ENCODE data around the gene EXD3. TPM values are rescaled to one million over a fixed set of nuclear protein-coding genes. Genes with fewer than 3 reads are reported as not detected.

Gene EXD3
- total and polyA plus RNA-seq, 2 experiments from 2014 or later = 32.3 to 72.1 TPM

DNA sequence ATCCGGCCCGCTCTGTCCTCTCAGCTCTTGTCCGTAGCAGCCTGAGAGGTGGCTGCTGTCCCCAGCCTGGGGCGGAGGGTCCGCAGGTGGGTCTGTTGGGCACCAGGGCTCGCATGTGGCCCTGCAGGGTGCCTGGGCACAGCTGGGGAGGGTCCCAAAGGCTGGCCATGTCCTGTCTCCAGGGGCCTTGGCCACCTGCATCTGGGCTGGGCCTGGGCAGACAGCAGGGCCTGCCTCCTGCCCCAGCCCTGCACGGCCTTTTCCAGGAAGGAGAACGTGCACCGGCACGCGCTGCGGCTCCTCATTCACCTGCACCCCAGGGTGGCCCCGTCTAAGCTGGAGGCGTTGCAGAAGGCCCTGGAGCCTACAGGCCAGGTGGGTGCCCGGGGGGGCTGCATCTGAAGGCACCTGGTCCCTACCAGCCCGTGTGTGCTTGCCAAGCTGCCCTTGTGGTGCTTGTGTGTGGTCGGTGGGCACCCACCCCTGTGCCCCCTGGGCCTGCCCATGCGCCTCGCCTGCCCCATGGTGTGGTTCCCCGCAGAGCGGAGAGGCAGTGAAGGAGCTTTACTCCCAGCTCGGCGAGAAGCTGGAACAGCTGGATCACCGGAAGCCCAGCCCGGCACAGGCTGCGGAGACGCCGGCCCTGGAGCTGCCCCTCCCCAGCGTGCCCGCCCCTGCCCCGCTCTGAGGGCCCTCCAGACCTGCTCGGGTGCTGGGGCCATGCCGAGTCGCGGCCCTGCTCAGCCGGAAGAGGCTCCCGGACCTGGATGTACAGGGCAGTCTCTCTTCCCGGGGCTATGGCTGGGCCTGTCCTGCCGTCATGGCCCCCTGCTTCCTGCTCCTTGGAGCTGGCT lies 150.5 kb downstream of the EXD3 start:
- no peak overlapping the region for H3K27ac ChIP-seq
- no peaks in the 10 kb centered on the region for H3K27me3 ChIP-seq
- H3K36me3 ChIP-seq = peaks cover 9% of the 10 kb centered on the region
- H3K4me3 ChIP-seq = no peak overlapping the region
- H3K9me3 ChIP-seq (ENCODE audit: low read depth) = no peaks in the 10 kb centered on the region
- DNase-seq (ENCODE audit: low read depth in 1 of 2, low spot score in 1 of 2) = no peak
- TF ChIP-seq, protein P1, sequence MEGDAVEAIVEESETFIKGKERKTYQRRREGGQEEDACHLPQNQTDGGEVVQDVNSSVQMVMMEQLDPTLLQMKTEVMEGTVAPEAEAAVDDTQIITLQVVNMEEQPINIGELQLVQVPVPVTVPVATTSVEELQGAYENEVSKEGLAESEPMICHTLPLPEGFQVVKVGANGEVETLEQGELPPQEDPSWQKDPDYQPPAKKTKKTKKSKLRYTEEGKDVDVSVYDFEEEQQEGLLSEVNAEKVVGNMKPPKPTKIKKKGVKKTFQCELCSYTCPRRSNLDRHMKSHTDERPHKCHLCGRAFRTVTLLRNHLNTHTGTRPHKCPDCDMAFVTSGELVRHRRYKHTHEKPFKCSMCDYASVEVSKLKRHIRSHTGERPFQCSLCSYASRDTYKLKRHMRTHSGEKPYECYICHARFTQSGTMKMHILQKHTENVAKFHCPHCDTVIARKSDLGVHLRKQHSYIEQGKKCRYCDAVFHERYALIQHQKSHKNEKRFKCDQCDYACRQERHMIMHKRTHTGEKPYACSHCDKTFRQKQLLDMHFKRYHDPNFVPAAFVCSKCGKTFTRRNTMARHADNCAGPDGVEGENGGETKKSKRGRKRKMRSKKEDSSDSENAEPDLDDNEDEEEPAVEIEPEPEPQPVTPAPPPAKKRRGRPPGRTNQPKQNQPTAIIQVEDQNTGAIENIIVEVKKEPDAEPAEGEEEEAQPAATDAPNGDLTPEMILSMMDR (IDR thresholded peaks at IDR 0.05; ENCODE audit: low read depth, low read length) = no peak
- H3K4me1 ChIP-seq (ENCODE audit: low read depth) = peaks cover 19% of the 10 kb centered on the region

DNA sequence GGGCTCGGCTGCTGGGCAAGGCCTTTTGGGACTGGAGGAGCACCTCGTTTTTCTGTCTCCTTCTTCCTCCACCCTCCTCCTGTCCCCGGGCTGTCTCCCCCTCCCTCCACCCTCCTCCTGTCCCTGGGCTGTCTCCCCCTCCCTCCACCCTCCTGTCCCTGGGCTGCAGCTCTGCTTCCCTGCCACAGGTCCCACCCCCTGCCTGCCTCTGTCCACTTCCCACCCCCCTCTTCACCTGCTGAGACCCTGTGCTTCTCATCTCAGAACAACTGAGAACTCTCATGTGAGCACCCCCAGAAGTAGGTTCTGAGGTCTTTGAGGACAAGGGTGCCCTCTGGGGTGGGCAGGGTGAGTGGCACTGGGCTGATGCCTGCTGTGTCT lies 151.3 kb downstream of the EXD3 start:
- Histone ChIP-seq H3K27me3 (no peaks in the 10 kb centered on the region), H3K4me1 (ENCODE audit: low read depth) (peaks cover 11% of the 10 kb centered on the region), H3K4me3 (no peak overlapping the region), H3K9me3 (ENCODE audit: low read depth) (no peaks in the 10 kb centered on the region), H3K36me3 (peaks cover 12% of the 10 kb centered on the region), H3K27ac (peak overlapping the region; percentile 10)
- no peak for DNase-seq (ENCODE audit: low read depth in 1 of 2, low spot score in 1 of 2)
- TF ChIP-seq, protein P1 (IDR thresholded peaks at IDR 0.05; ENCODE audit: low read depth, low read length) = no peak

DNA sequence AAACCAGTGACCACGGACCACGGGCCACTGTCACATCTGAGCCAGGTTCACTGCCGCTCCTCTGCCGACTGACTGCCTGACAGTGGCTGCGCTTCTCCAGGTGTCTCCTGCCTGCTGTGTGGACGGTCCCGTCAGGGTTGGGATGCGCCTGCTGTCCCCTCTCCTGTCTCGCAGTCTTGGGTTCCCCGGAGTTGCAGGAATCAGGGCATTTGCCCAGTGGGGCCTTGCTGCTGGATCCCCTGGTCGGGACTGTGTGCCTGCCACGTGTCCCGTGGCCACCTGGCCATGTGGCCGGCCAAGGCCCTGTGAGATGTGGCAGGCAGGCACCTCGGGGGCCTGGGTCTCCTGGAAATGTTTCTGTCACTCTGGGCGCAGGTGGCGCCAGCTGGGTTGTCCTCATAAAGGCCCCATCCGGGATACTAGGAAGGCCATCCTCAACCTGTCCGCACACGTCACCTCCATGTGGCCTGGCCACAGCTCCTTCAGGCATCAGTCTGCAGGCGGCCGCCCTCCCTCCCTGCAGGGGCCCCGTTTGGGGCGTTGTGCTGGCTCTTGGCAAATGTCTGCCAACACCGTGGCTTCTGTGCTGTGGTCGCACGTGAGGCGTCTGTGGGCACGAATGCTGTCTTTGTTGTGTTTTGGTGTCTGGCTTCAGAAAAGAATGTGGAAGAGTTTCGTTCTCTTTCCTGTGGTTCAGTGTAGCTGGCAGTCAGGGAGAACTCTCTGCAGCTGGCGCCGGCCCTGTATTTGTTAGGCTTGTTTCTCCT lies 151.8 kb downstream of the EXD3 start:
- H3K27me3 ChIP-seq = no peaks in the 10 kb centered on the region
- no peak for DNase-seq (ENCODE audit: low read depth in 1 of 2, low spot score in 1 of 2)
- H3K27ac ChIP-seq = peak overlapping the region; percentile 10
- no peaks in the 10 kb centered on the region for H3K9me3 ChIP-seq (ENCODE audit: low read depth)
- TF ChIP-seq, protein P1 (IDR thresholded peaks at IDR 0.05; ENCODE audit: low read depth, low read length) = no peak
- H3K4me3 ChIP-seq = no peak overlapping the region
- H3K4me1 ChIP-seq (ENCODE audit: low read depth) = peaks cover 5% of the 10 kb centered on the region
- peaks cover 14% of the 10 kb centered on the region for H3K36me3 ChIP-seq

DNA sequence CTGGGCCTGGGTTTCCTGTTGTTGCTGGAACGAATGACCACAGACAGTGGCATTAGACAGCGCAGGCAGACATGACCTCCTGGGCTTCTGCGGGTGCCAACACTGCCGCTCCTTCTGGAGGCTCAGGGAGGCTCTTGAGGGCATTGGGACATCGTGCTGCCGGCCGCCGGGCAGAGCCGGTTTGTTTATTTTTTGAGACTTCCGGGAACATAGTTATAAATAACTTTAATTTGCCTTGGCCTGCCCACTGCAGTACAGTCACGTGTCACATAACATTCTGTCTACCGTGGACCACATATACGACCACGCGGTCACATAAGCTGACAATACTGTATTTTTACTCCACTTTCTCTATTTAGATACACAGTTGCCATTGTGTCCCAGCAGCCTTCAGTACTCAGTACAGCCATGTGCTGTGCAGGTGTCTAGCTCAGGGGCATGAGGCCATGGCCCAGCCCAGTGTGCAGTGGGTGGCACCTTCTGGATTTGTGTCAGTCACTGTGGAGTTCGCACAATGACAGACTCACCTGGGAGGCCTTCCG lies 153.7 kb downstream of the EXD3 start:
- TF ChIP-seq, protein P1 (IDR thresholded peaks at IDR 0.05; ENCODE audit: low read depth, low read length) = no peak
- no peak overlapping the region for H3K27ac ChIP-seq
- H3K36me3 ChIP-seq = peaks cover 14% of the 10 kb centered on the region
- no peak overlapping the region for H3K4me3 ChIP-seq
- no peaks in the 10 kb centered on the region for H3K9me3 ChIP-seq (ENCODE audit: low read depth)
- H3K4me1 ChIP-seq (ENCODE audit: low read depth) = no peaks in the 10 kb centered on the region
- H3K27me3 ChIP-seq = no peaks in the 10 kb centered on the region
- no peak for DNase-seq (ENCODE audit: low read depth in 1 of 2, low spot score in 1 of 2)

DNA sequence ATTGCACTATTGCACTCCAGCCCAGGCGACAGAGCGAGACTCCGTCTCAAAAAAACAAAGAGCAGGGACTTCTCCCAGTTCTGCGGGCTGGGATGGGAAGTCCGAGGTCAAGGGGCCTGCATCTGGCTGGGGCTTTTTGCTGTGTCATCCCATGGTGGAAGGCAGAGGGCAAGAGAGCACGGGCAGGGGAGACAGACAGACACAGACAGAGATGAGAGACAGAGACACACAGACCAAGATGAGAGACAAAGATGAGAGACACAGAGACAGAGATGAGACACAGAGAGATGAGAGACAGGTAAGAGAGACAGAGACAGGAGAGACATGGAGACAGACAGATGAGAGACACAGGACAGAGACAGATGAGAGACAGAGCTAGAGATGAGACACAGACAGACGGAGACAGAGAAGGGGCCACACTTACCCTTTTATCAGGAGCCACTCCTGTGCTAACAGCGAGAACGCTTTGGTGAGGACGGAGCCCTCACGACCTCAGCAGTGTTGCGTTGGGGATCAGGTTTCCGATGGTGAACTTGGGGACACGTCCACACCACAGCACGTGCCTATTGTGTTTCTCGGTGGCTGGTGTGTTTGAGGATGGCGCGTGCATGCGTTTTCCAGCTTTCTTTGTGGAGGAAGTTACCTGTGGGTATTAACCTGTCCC lies 154.3 kb downstream of the EXD3 start:
- no peak overlapping the region for H3K27ac ChIP-seq
- H3K36me3 ChIP-seq = peaks cover 17% of the 10 kb centered on the region

More for the DNA sequence above, 154.3 kb downstream of the EXD3 start:
- TF ChIP-seq, protein P1 (IDR thresholded peaks at IDR 0.05; ENCODE audit: low read depth, low read length) = no peak
- Histone ChIP-seq H3K4me3 (no peak overlapping the region), H3K27me3 (no peaks in the 10 kb centered on the region), H3K4me1 (ENCODE audit: low read depth) (no peaks in the 10 kb centered on the region), H3K9me3 (ENCODE audit: low read depth) (no peaks in the 10 kb centered on the region)
- no peak for DNase-seq (ENCODE audit: low read depth in 1 of 2, low spot score in 1 of 2)

All from cardiac muscle cell (in vitro differentiated cells and primary cell).